ENCODE measurements around the gene RYR2.

RYR2 gene

GRCh38 chr1:237166593-237167101 lies 124.7 kb downstream of the RYR2 start:
- no peak overlapping the region for H3K27ac ChIP-seq
- no peaks in the 10 kb centered on the region for H3K36me3 ChIP-seq
- no peak overlapping the region for H3K9ac ChIP-seq
- H3K4me1 ChIP-seq: no peaks in the 10 kb centered on the region
- no peaks in the 10 kb centered on the region for H4K20me1 ChIP-seq
- no peak for TF ChIP-seq Cebpa-rat (IDR thresholded peaks at IDR 0.05)
- no peak overlapping the region for H3K4me2 ChIP-seq
- no peak overlapping the region for H3K4me3 ChIP-seq
- H3K27me3 ChIP-seq: no peaks in the 10 kb centered on the region
- no peaks in the 10 kb centered on the region for H3K9me3 ChIP-seq (replicated peaks in 1 of 11)

GRCh38 chr1:237170149-237170548 lies 128.2 kb downstream of the RYR2 start:
- no peaks in the 10 kb centered on the region for H3K4me1 ChIP-seq
- no peaks in the 10 kb centered on the region for H3K27me3 ChIP-seq
- no peak overlapping the region for H3K4me2 ChIP-seq
- H3K36me3 ChIP-seq: no peaks in the 10 kb centered on the region
- TF ChIP-seq Cebpa-rat (IDR thresholded peaks at IDR 0.05): no peak
- H3K4me3 ChIP-seq: no peak overlapping the region
- H3K9me3 ChIP-seq (replicated peaks in 1 of 11): no peaks in the 10 kb centered on the region
- no peak overlapping the region for H3K9ac ChIP-seq
- no peak overlapping the region for H3K27ac ChIP-seq
- H4K20me1 ChIP-seq: no peaks in the 10 kb centered on the region

- Histone ChIP-seq H4K20me1 (no peaks in the 10 kb centered on the region), H3K9ac (no peak overlapping the region), H3K27ac (no peak overlapping the region), H3K4me1 (no peaks in the 10 kb centered on the region), H3K36me3 (no peaks in the 10 kb centered on the region), H3K4me2 (no peak overlapping the region), H3K27me3 (no peaks in the 10 kb centered on the region), H3K4me3 (no peak overlapping the region), H3K9me3 (replicated peaks in 1 of 11) (no peaks in the 10 kb centered on the region)
- no peak for TF ChIP-seq Cebpa-rat (IDR thresholded peaks at IDR 0.05)
Observed at GRCh38 chr1:237171454-237172117, 129.6 kb downstream of the RYR2 start.

GRCh38 chr1:237172118-237172485 lies 130.1 kb downstream of the RYR2 start:
- H3K9ac ChIP-seq: no peak overlapping the region
- no peaks in the 10 kb centered on the region for H4K20me1 ChIP-seq
- H3K4me1 ChIP-seq: no peaks in the 10 kb centered on the region
- no peak overlapping the region for H3K27ac ChIP-seq
- H3K9me3 ChIP-seq (replicated peaks in 1 of 11): no peaks in the 10 kb centered on the region
- no peaks in the 10 kb centered on the region for H3K27me3 ChIP-seq
- no peak for TF ChIP-seq Cebpa-rat (IDR thresholded peaks at IDR 0.05)
- no peaks in the 10 kb centered on the region for H3K36me3 ChIP-seq
- no peak overlapping the region for H3K4me2 ChIP-seq
- H3K4me3 ChIP-seq: no peak overlapping the region

- no peak overlapping the region for H3K9ac ChIP-seq
- H3K27me3 ChIP-seq: no peaks in the 10 kb centered on the region
- no peaks in the 10 kb centered on the region for H4K20me1 ChIP-seq
- H3K9me3 ChIP-seq (replicated peaks in 1 of 11): no peaks in the 10 kb centered on the region
- TF ChIP-seq Cebpa-rat (IDR thresholded peaks at IDR 0.05): no peak
- H3K36me3 ChIP-seq: no peaks in the 10 kb centered on the region
- no peak overlapping the region for H3K4me3 ChIP-seq
- no peaks in the 10 kb centered on the region for H3K4me1 ChIP-seq
- H3K4me2 ChIP-seq: no peak overlapping the region
- no peak overlapping the region for H3K27ac ChIP-seq
Observed at GRCh38 chr1:237179503-237179902, 137.5 kb downstream of the RYR2 start.

- H3K4me1 ChIP-seq: no peaks in the 10 kb centered on the region
- no peaks in the 10 kb centered on the region for H3K9me3 ChIP-seq (replicated peaks in 1 of 11)
- H3K36me3 ChIP-seq: no peaks in the 10 kb centered on the region
- H3K4me2 ChIP-seq: no peak overlapping the region
- no peaks in the 10 kb centered on the region for H3K27me3 ChIP-seq
- no peak overlapping the region for H3K9ac ChIP-seq
- no peak overlapping the region for H3K4me3 ChIP-seq
- no peak for TF ChIP-seq Cebpa-rat (IDR thresholded peaks at IDR 0.05)
- no peaks in the 10 kb centered on the region for H4K20me1 ChIP-seq
- H3K27ac ChIP-seq: no peak overlapping the region
Observed at GRCh38 chr1:237180256-237180655, 138.3 kb downstream of the RYR2 start.

GRCh38 chr1:237181743-237182317 lies 139.8 kb downstream of the RYR2 start:
- TF ChIP-seq Cebpa-rat (IDR thresholded peaks at IDR 0.05): no peak
- no peak overlapping the region for H3K27ac ChIP-seq
- H3K36me3 ChIP-seq: no peaks in the 10 kb centered on the region
- no peaks in the 10 kb centered on the region for H3K9me3 ChIP-seq (replicated peaks in 1 of 11)
- no peak overlapping the region for H3K4me3 ChIP-seq
- no peaks in the 10 kb centered on the region for H3K27me3 ChIP-seq
- H3K9ac ChIP-seq: no peak overlapping the region
- no peaks in the 10 kb centered on the region for H3K4me1 ChIP-seq
- no peaks in the 10 kb centered on the region for H4K20me1 ChIP-seq
- H3K4me2 ChIP-seq: no peak overlapping the region

- Histone ChIP-seq H3K4me3 (no peak overlapping the region), H4K20me1 (no peaks in the 10 kb centered on the region), H3K9me3 (replicated peaks in 1 of 11) (no peaks in the 10 kb centered on the region), H3K4me1 (no peaks in the 10 kb centered on the region), H3K27me3 (no peaks in the 10 kb centered on the region), H3K4me2 (no peak overlapping the region), H3K27ac (no peak overlapping the region), H3K36me3 (no peaks in the 10 kb centered on the region), H3K9ac (no peak overlapping the region)
- no peak for TF ChIP-seq Cebpa-rat (IDR thresholded peaks at IDR 0.05)
Observed at GRCh38 chr1:237183963-237184540, 142.1 kb downstream of the RYR2 start.

- no peak overlapping the region for H3K27ac ChIP-seq
- no peaks in the 10 kb centered on the region for H3K36me3 ChIP-seq
- no peak overlapping the region for H3K4me3 ChIP-seq
- no peaks in the 10 kb centered on the region for H3K4me1 ChIP-seq
- H3K4me2 ChIP-seq: no peak overlapping the region
- no peaks in the 10 kb centered on the region for H3K27me3 ChIP-seq
- H4K20me1 ChIP-seq: no peaks in the 10 kb centered on the region
- TF ChIP-seq Cebpa-rat (IDR thresholded peaks at IDR 0.05): no peak
- no peaks in the 10 kb centered on the region for H3K9me3 ChIP-seq (replicated peaks in 1 of 11)
- H3K9ac ChIP-seq: no peak overlapping the region
Observed at GRCh38 chr1:237186675-237187074, 144.7 kb downstream of the RYR2 start.

- Histone ChIP-seq H3K36me3 (no peaks in the 10 kb centered on the region), H3K4me1 (no peaks in the 10 kb centered on the region), H3K27me3 (no peaks in the 10 kb centered on the region), H3K9me3 (replicated peaks in 1 of 11) (no peaks in the 10 kb centered on the region), H4K20me1 (no peaks in the 10 kb centered on the region), H3K4me3 (no peak overlapping the region), H3K9ac (no peak overlapping the region), H3K27ac (no peak overlapping the region), H3K4me2 (no peak overlapping the region)
- TF ChIP-seq Cebpa-rat (IDR thresholded peaks at IDR 0.05): no peak
Observed at GRCh38 chr1:237187842-237188241, 145.9 kb downstream of the RYR2 start.

Measured in BLaER1 treated with 17β-estradiol and CSF1 and Interleukin-3, amounts not matched to agents 10 nM and 100 nM (cell line).